K562 (cell line): ENCODE results near the gene EEFSEC. TPM values are rescaled to one million over a fixed set of nuclear protein-coding genes. Genes with fewer than 3 reads are reported as not detected.
A peak's percentile ranks its signal among the peaks of the same experiment; 100 is the strongest.

Source experiments
- ATAC-seq: fragments of 200-7000 bp; cut with Tn5 transposase; 3 replicates; pipeline ENCODE4 v1.9.1; 2020; ENCODE audit warnings: moderate library complexity
- BruUV-seq: library from RNA; stranded (reverse); fragments of 400-500 nt; replicated peaks from 2 replicates; lab custom pipeline; 2021; lab: Mats Ljungman, UMichigan
- CTCF ChIA-PET: fragments of 300-600 bp; formaldehyde crosslinking; extraction: SDS; loops from one replicate; lab custom pipeline; 2021; ENCODE audit warnings: low intra/inter-chr PET ratio; lab: Yijun Ruan, JAX
- POLR2A ChIA-PET: fragments of 300-600, 350-650 bp; sonication (Branson Sonifier 250); formaldehyde crosslinking; extraction: SDS; loops from one replicate; lab custom pipeline; 2021; ENCODE audit warnings: antibody characterized with exemption, inconsistent platforms; lab: Yijun Ruan, JAX
- DNase-seq, 4 experiments: peaks; one replicate each; pipeline versions ENCODE4 v3.0.0 to v3.0.0-alpha.2; 2011 to 2018; ENCODE audit warnings: low spot score in 3 of 4, mixed read lengths in 3 of 4; ENCODE audit errors: extremely low read depth in 1 of 4
- FAIRE-seq: peaks from 2 replicates; lab custom pipeline; 2011; peaks lifted over from hg19 to GRCh38; lab: Jason Lieb, UNC
- H2AFZ ChIP-seq: 2 replicates; pipeline ENCODE4 v1.6.0; 2011; ENCODE audit warnings: low read depth, low read length, control low read depth, inconsistent platforms
- H3K27ac ChIP-seq: fragments of 200-600 bp; 3 replicates; pipeline ENCODE4 v1.8.0; 2011; ENCODE audit warnings: low read depth, mild to moderate bottlenecking, control low read depth, inconsistent platforms, low read length, moderate library complexity, mixed read lengths; ENCODE audit errors: extremely low read depth
- H3K27me3 ChIP-seq, 2 experiments: fragments of 300-600 bp in 1 of 2; 2 replicates in 1 of 2; 3 replicates in 1 of 2; pipeline versions ENCODE4 v1.6.0 to v1.8.0; 2011; ENCODE audit warnings: inconsistent platforms in 2 of 2, low read length in 2 of 2, mild to moderate bottlenecking in 1 of 2, mixed read lengths in 1 of 2, moderate library complexity in 1 of 2; ENCODE audit not compliant: control insufficient read depth in 2 of 2, insufficient read depth in 2 of 2
- H3K36me3 ChIP-seq: fragments of 300-600 bp; 3 replicates; pipeline ENCODE4 v1.8.0; 2011; ENCODE audit warnings: mild to moderate bottlenecking, low read length, inconsistent platforms; ENCODE audit not compliant: control insufficient read depth, insufficient read depth
- H3K4me1 ChIP-seq, 2 experiments: fragments of 200-600 bp in 1 of 2; replicated peaks in 1 of 2; 2 replicates in 1 of 2; 3 replicates in 1 of 2; pipeline versions ENCODE4 v1.5.1 to v1.8.0; 2011; ENCODE audit warnings: inconsistent platforms in 2 of 2, low read length in 2 of 2, mild to moderate bottlenecking in 1 of 2, mixed read lengths in 1 of 2, moderate library complexity in 1 of 2; ENCODE audit not compliant: control insufficient read depth in 2 of 2, insufficient read depth in 2 of 2
- H3K4me2 ChIP-seq: 2 replicates; pipeline ENCODE4 v1.6.1; 2011; ENCODE audit warnings: low read length, control low read depth, inconsistent platforms, mixed read lengths; ENCODE audit not compliant: insufficient read depth
- H3K4me3 ChIP-seq: fragments of 200-600 bp; sonication (generic), shearing (Covaris generic); 2 replicates; pipeline ENCODE4 v1.5.1; 2016; ENCODE audit warnings: control low read depth, inconsistent platforms
- H3K79me2 ChIP-seq: fragments of 200-600 bp; 3 replicates; pipeline ENCODE4 v1.8.0; 2011; ENCODE audit warnings: low read length, inconsistent platforms; ENCODE audit not compliant: control insufficient read depth, insufficient read depth
- H3K9ac ChIP-seq, 2 experiments: 2 replicates each; pipeline versions ENCODE4 v1.6.0 to v1.6.1; 2011; ENCODE audit warnings: low read depth in 2 of 2, low read length in 2 of 2, control low read depth in 1 of 2, inconsistent platforms in 1 of 2, mild to moderate bottlenecking in 1 of 2, mixed read lengths in 1 of 2; ENCODE audit not compliant: insufficient read depth in 1 of 2
- H3K9me1 ChIP-seq: one replicate; pipeline ENCODE4 v1.6.0; 2011; ENCODE audit warnings: inconsistent platforms, mild to moderate bottlenecking, low read length, moderate library complexity; ENCODE audit not compliant: control insufficient read depth, insufficient read depth
- H3K9me3 ChIP-seq: replicated peaks from 2 replicates; pipeline ENCODE4 v1.5.1; 2011; ENCODE audit warnings: low read depth, low read length, inconsistent platforms; ENCODE audit not compliant: control insufficient read depth, insufficient read depth
- H4K20me1 ChIP-seq: replicated peaks from 2 replicates; pipeline ENCODE4 v1.6.1; 2011; ENCODE audit warnings: low read length, inconsistent platforms, mixed read lengths; ENCODE audit not compliant: control insufficient read depth, insufficient read depth
- ADNP ChIP-seq: fragments of 200-800 bp; sonication (Bioruptor generic); IDR thresholded peaks from 2 replicates; pipeline ENCODE4 v1.6.1; 2016; ENCODE audit warnings: missing genetic modification characterization, missing compliant biosample characterization
- CEBPB ChIP-seq: fragments of 450-650 bp; IDR thresholded peaks from 2 replicates; pipeline ENCODE4 v1.6.1; 2016; ENCODE audit warnings: missing genetic modification characterization, missing compliant biosample characterization
- EGR1 ChIP-seq: fragments of 450-650 bp; conservative IDR thresholded peaks from 2 replicates; pipeline ENCODE4 v1.6.1; 2017; ENCODE audit warnings: mild to moderate bottlenecking
- HSF4 ChIP-seq: fragments of 250-450 bp; sonication (Bioruptor Pico); IDR thresholded peaks from 2 replicates; pipeline ENCODE4 v2.1.2; 2022; ENCODE audit warnings: mild to moderate bottlenecking, moderate library complexity, borderline replicate concordance
- RAD21 ChIP-seq, 2 experiments: fragments of 250-450 bp in 1 of 2; fragments of 450-650 bp in 1 of 2; sonication (Bioruptor Pico) in 1 of 2; formaldehyde crosslinking in 1 of 2; IDR thresholded peaks in 1 of 2; conservative IDR thresholded peaks in 1 of 2; 2 replicates each; pipeline versions ENCODE4 v1.4.0 to v1.8.0; 2020 to 2022; ENCODE audit warnings: mild to moderate bottlenecking in 2 of 2, moderate library complexity in 1 of 2
- RBM22 ChIP-seq: fragments of 200-400 bp; formaldehyde crosslinking; IDR thresholded peaks from 2 replicates; pipeline ENCODE4 v1.6.1; 2018; ENCODE audit warnings: low read length, low read depth; ENCODE audit not compliant: poor library complexity, severe bottlenecking
- RUNX1 ChIP-seq: sonication (generic); IDR thresholded peaks from 2 replicates; pipeline ENCODE4 v1.6.1; 2016; ENCODE audit warnings: antibody characterized with exemption, low read depth
- SMC3 ChIP-seq: conservative IDR thresholded peaks from 2 replicates; pipeline ENCODE4 v1.6.1; 2011; ENCODE audit warnings: low read depth, low read length, improper control_type of control experiment; ENCODE audit not compliant: insufficient read depth
- TBL1XR1 ChIP-seq, 2 experiments: IDR thresholded peaks; 2 replicates each; pipeline ENCODE4 v1.6.1; 2012; ENCODE audit warnings: improper control_type of control experiment in 2 of 2, low read length in 2 of 2, mild to moderate bottlenecking in 1 of 2
- ZNF561 ChIP-seq: fragments of 450-650 bp; formaldehyde crosslinking; conservative IDR thresholded peaks from 2 replicates; pipeline ENCODE4 v1.4.0; 2020; ENCODE audit warnings: mild to moderate bottlenecking, moderate library complexity
- WGBS: fragments of 100-300 bp; shearing (Covaris generic); methylation state at CpG from one replicate; pipeline ENCODE4 v1.1.6; 2016; ENCODE audit warnings: low coverage, mixed read lengths; ENCODE audit not compliant: insufficient coverage; ENCODE audit errors: missing lambda C conversion rate; 5-methylcytosine and 5-hydroxymethylcytosine counted together
- in situ Hi-C: fragments of 300-500 bp; cut with MboI; formaldehyde crosslinking; loops from 4 replicates; pipeline ENCODE4 v1.15.0; 2018; ENCODE audit warnings: inconsistent platforms, mixed read lengths
- intact Hi-C: fragments of 100-400 bp; cut with micrococcal nuclease; formaldehyde crosslinking; loops from 2 replicates; pipeline ENCODE4 v1.14.2; 2022
- polyA plus RNA-seq, 8 experiments: library from polyadenylated mRNA; depleted of rRNA in 4 of 8; stranded (reverse) in 5 of 8; unstranded in 3 of 8; fragments of >200 nt; fragmentation: Nextera tagmentation in 2 of 8; fragmentation: Illumina TruSeq in 1 of 8; extraction: Ambion mirVana in 2 of 8; extraction: Trizol in 1 of 8; gene quantifications; 2 replicates each; pipeline versions ENCODE4 v1.2.1 to v1.2.3, GENCODE V29; 2011 to 2014; ENCODE audit warnings: inconsistent platforms in 1 of 8, missing spikeins in 1 of 8
- total RNA-seq, 7 experiments: library from RNA; depleted of rRNA in 6 of 7; stranded (reverse); fragments of >200 nt in 6 of 7; fragmentation: Illumina TruSeq in 2 of 7; extraction: Trizol in 2 of 7; gene quantifications; 2 replicates each; pipeline versions ENCODE4 v1.2.1 to v1.2.3, GENCODE V29; 2011 to 2021; ENCODE audit warnings: low replicate concordance in 1 of 7
- TF ChIP-seq, protein P1 (sequence below), 2 experiments: fragments of 200-800 bp in 1 of 2; sonication (Bioruptor generic) in 1 of 2; sonication (generic) in 1 of 2; formaldehyde crosslinking in 1 of 2; IDR thresholded peaks in 1 of 2; conservative IDR thresholded peaks in 1 of 2; 2 replicates each; pipeline versions ENCODE4 v1.5.0 to v1.6.1; 2016 to 2020; ENCODE audit warnings: missing compliant biosample characterization in 1 of 2, missing genetic modification characterization in 1 of 2, missing genetic modification reagents in 1 of 2
- TF ChIP-seq, protein P2 (sequence below), 3 experiments: IDR thresholded peaks in 2 of 3; conservative IDR thresholded peaks in 1 of 3; 2 replicates each; pipeline ENCODE4 v1.5.1; 2011 to 2012; ENCODE audit warnings: low read length in 3 of 3, mild to moderate bottlenecking in 3 of 3, control low read depth in 2 of 3, improper control_type of control experiment in 1 of 3, inconsistent platforms in 1 of 3, low read depth in 1 of 3, mixed read lengths in 1 of 3, moderate library complexity in 1 of 3; ENCODE audit not compliant: insufficient read depth in 2 of 3

The EEFSEC gene
- total and polyA plus RNA-seq, 9 of the 15 experiments (the other 6 are each of a cell fraction or from before 2014, with no cell fraction given), result 0.35 to 11.8 (median 7.7) TPM

DNA sequence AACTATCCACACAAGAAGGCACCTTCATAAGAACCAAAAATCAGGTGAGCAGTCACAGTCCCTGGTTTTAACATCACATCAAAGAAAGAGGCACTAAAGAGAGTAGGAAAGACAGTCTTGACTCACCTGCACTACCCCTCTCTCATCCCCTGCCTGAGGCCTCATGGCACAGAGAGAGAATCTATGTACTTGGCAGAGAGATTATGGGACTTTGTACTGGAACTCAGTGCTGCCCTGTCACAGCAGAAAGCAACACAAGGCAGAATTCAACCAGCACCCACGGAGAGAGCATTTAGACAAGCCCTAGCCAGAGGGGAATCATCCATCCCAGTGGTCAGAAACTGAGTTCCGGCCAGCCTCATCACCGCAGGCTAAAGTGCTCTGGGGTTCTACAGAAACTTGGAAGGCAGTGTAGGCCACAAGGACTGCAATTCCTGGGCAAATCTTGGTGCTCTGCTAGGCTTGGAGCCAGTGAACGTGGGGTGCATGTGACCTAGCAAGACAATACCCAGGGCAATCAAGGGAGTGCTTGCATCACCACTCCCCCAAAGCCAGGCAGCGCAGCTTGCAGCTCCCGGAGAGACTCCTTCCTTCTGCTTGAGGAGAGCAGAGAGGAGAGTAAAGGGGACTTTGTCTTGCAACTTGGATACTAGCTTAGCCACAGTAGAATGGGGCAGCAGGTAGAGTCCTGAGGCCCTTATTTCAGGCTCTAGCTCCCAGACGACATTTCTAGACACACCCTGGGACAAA is 21.2 kb upstream of the EEFSEC start (continued):
- TF ChIP-seq, protein P1, sequence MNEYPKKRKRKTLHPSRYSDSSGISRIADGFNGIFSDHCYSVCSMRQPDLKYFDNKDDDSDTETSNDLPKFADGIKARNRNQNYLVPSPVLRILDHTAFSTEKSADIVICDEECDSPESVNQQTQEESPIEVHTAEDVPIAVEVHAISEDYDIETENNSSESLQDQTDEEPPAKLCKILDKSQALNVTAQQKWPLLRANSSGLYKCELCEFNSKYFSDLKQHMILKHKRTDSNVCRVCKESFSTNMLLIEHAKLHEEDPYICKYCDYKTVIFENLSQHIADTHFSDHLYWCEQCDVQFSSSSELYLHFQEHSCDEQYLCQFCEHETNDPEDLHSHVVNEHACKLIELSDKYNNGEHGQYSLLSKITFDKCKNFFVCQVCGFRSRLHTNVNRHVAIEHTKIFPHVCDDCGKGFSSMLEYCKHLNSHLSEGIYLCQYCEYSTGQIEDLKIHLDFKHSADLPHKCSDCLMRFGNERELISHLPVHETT (CRISPR knock-in tag; conservative IDR thresholded peaks at IDR 0.05 in 1 of 2, IDR thresholded peaks at IDR 0.05 in 1 of 2), result no peak
- TF ChIP-seq EGR1 (no peak), TBL1XR1 (IDR thresholded peaks at IDR 0.05; ENCODE audit: low read length in 2 of 2) (no peak)
- TF ChIP-seq, all 486 proteins: peak for 0

DNA sequence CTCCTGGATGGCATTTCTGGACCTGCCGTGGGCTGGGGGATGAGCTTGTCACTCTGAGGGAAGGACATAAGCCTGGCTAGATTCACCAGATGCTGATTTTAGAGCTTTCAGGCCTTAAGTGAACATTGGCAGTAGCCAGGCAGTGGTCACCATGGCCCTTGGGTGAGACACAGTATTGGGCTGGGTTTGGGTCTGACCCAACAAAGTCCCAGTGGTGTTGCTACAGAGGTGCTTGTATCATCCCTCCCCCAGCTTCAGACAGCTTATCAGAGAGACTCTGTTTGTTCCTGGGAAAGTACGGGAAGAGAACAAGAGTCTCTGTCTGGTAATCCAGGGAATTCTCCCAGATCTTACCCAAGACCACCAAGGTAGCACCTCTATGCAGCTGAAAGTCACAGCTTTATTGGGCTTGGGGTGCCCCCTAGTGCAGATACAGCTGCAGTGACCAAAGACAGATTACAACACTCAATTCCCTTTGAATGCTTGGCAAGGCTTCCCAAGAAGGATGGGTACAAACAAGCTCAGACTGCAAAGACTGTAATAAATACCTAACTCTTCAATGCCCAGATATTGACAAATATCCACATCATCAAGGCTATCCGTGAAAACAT is 19.9 kb upstream of the EEFSEC start:
- Histone ChIP-seq H2AFZ (no peak overlapping the region), H3K36me3 (no peaks in the 10 kb centered on the region), H3K4me1 (peaks cover 0 to 2% of the 10 kb centered on the region in 2 experiments; a peak in 2 of 5 replicates), H3K79me2 (no peaks in the 10 kb centered on the region), H3K9me3 (no peaks in the 10 kb centered on the region), H3K9me1 (no peaks in the 10 kb centered on the region), H3K27ac (no peak overlapping the region), H3K4me2 (no peak overlapping the region), H4K20me1 (no peaks in the 10 kb centered on the region), H3K27me3 (no peaks in the 10 kb centered on the region), H3K4me3 (no peak overlapping the region), H3K9ac (no peak overlapping the region)
- in situ Hi-C loops (loop anchor here (10.0 kb wide), 1 partner anchor 279 kb away; no protein-coding TSS in a partner anchor), intact Hi-C loops (loop anchor here (2.0 to 10.0 kb wide), 4 partner anchors 39 to 479 kb away; no protein-coding TSS in a partner anchor)
- CTCF ChIA-PET, result interaction anchor here (1.1 to 1.4 kb wide), 2 partner anchors 38 to 280 kb away, joined by 4 read pairs; no protein-coding TSS in a partner anchor
- POLR2A ChIA-PET, result interaction anchor here (0.7 to 2.1 kb wide), 3 partner anchors 10 to 64 kb away, joined by 3 to 9 read pairs (median 5); partner anchors contain the start of gene RUVBL1
- DNase-seq (peak in 1 of 4 experiments; percentile 56), ATAC-seq (peak; percentile 92), FAIRE-seq (peak; percentile 89)
- no TSS peak for BruUV-seq
- WGBS, result 28% methylated on average over 3 of the region's 3 CpGs
- TF ChIP-seq RAD21 (CRISPR knock-in tag; conservative IDR thresholded peaks at IDR 0.05 in 1 of 2, IDR thresholded peaks at IDR 0.05 in 1 of 2), result peak; percentile 43 to 91
- TF ChIP-seq HSF4 (CRISPR knock-in tag), result no peak
- peak; percentile 74 for TF ChIP-seq CEBPB (tag)
- no peak for TF ChIP-seq ADNP
- TF ChIP-seq RUNX1, result no peak
- TF ChIP-seq RBM22, result no peak
- peak; percentile 73 for TF ChIP-seq SMC3
- TF ChIP-seq, protein P2, sequence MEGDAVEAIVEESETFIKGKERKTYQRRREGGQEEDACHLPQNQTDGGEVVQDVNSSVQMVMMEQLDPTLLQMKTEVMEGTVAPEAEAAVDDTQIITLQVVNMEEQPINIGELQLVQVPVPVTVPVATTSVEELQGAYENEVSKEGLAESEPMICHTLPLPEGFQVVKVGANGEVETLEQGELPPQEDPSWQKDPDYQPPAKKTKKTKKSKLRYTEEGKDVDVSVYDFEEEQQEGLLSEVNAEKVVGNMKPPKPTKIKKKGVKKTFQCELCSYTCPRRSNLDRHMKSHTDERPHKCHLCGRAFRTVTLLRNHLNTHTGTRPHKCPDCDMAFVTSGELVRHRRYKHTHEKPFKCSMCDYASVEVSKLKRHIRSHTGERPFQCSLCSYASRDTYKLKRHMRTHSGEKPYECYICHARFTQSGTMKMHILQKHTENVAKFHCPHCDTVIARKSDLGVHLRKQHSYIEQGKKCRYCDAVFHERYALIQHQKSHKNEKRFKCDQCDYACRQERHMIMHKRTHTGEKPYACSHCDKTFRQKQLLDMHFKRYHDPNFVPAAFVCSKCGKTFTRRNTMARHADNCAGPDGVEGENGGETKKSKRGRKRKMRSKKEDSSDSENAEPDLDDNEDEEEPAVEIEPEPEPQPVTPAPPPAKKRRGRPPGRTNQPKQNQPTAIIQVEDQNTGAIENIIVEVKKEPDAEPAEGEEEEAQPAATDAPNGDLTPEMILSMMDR (IDR thresholded peaks at IDR 0.05 in 2 of 3, conservative IDR thresholded peaks at IDR 0.05 in 1 of 3; ENCODE audit: insufficient read depth in 2 of 3, low read depth in 1 of 3, low read length in 3 of 3), result peak; percentile 66 to 81 (median 72)
- TF ChIP-seq ZNF561 (CRISPR knock-in tag), result no peak
